Measurements from ENCODE around the gene CUL9. TPM values are rescaled to one million over a fixed set of nuclear protein-coding genes. Genes with fewer than 3 reads are reported as not detected.

Gene CUL9
- polyA plus RNA-seq, 1 donor from 2014 or later, result 65.0 TPM

- Histone ChIP-seq H2AFZ (ENCODE audit: low read depth, low read length) (peak overlapping the region; percentile 18), H3K9me2 (ENCODE audit: insufficient read depth, low read length) (no peaks in the 10 kb centered on the region), H4K20me1 (ENCODE audit: insufficient read depth) (peaks cover 18% of the 10 kb centered on the region), H3K27me3 (ENCODE audit: insufficient read depth, low read depth, low read length) (no peaks in the 10 kb centered on the region), H3K27ac (ENCODE audit: low read length) (peak overlapping the region; percentile 92), H3K36me3 (ENCODE audit: insufficient read depth, low read length) (no peaks in the 10 kb centered on the region), H3K79me2 (replicated peaks; ENCODE audit: insufficient read depth, low read length) (peaks cover 35% of the 10 kb centered on the region), H3K4me3 (ENCODE audit: low read length) (peak overlapping the region; percentile 98), H3F3A (ENCODE audit: insufficient read depth, low read length, poor library complexity, severe bottlenecking) (no peaks in the 10 kb centered on the region), H3K9ac (ENCODE audit: low read length) (peak overlapping the region; percentile 99), H3K4me2 (ENCODE audit: low read length) (peak overlapping the region; percentile 84), H3K9me3 (ENCODE audit: low read length) (no peaks in the 10 kb centered on the region)
- peak; percentile 51 for TF ChIP-seq POLR2AphosphoS5 (IDR thresholded peaks at IDR 0.05)
- TF ChIP-seq SMC3 (conservative IDR thresholded peaks at IDR 0.05; ENCODE audit: poor library complexity), result no peak
- peak; percentile 43 for TF ChIP-seq TAF1 (IDR thresholded peaks at IDR 0.05; ENCODE audit: low read depth)
- peak; percentile 81 for TF ChIP-seq MXI1 (conservative IDR thresholded peaks at IDR 0.05; ENCODE audit: poor library complexity, severe bottlenecking)
- TF ChIP-seq CTCF (IDR thresholded peaks at IDR 0.05; ENCODE audit: poor library complexity, severe bottlenecking), result no peak
- TF ChIP-seq REST (IDR thresholded peaks at IDR 0.05; ENCODE audit: borderline replicate concordance), result peak; percentile 50
- TF ChIP-seq EZH2 (IDR thresholded peaks at IDR 0.05; ENCODE audit: borderline replicate concordance, insufficient read depth, low read length, poor library complexity, severe bottlenecking), result no peak
- TF ChIP-seq EP300 (conservative IDR thresholded peaks at IDR 0.05; ENCODE audit: poor library complexity, severe bottlenecking), result no peak
- no peak for TF ChIP-seq RAD21 (conservative IDR thresholded peaks at IDR 0.05)
Observed at GRCh38 chr6:43172104-43173007, 9.6 kb upstream of the CUL9 start.

- Histone ChIP-seq H3K4me3 (ENCODE audit: low read length) (peak overlapping the region; percentile 98), H3K9me3 (ENCODE audit: low read length) (no peaks in the 10 kb centered on the region), H3K4me2 (ENCODE audit: low read length) (peak overlapping the region; percentile 84), H3K27me3 (ENCODE audit: insufficient read depth, low read depth, low read length) (no peaks in the 10 kb centered on the region), H4K20me1 (ENCODE audit: insufficient read depth) (peaks cover 18% of the 10 kb centered on the region), H2AFZ (ENCODE audit: low read depth, low read length) (no peak overlapping the region), H3F3A (ENCODE audit: insufficient read depth, low read length, poor library complexity, severe bottlenecking) (no peaks in the 10 kb centered on the region), H3K9me2 (ENCODE audit: insufficient read depth, low read length) (no peaks in the 10 kb centered on the region), H3K79me2 (replicated peaks; ENCODE audit: insufficient read depth, low read length) (peaks cover 35% of the 10 kb centered on the region), H3K27ac (ENCODE audit: low read length) (peak overlapping the region; percentile 92), H3K36me3 (ENCODE audit: insufficient read depth, low read length) (no peaks in the 10 kb centered on the region), H3K9ac (ENCODE audit: low read length) (peak overlapping the region; percentile 99)
- no peak for TF ChIP-seq TAF1 (IDR thresholded peaks at IDR 0.05; ENCODE audit: low read depth)
- no peak for TF ChIP-seq EZH2 (IDR thresholded peaks at IDR 0.05; ENCODE audit: borderline replicate concordance, insufficient read depth, low read length, poor library complexity, severe bottlenecking)
- TF ChIP-seq EP300 (conservative IDR thresholded peaks at IDR 0.05; ENCODE audit: poor library complexity, severe bottlenecking), result no peak
- no peak for TF ChIP-seq MXI1 (conservative IDR thresholded peaks at IDR 0.05; ENCODE audit: poor library complexity, severe bottlenecking)
- TF ChIP-seq CTCF (IDR thresholded peaks at IDR 0.05; ENCODE audit: poor library complexity, severe bottlenecking), result no peak
- no peak for TF ChIP-seq RAD21 (conservative IDR thresholded peaks at IDR 0.05)
- TF ChIP-seq REST (IDR thresholded peaks at IDR 0.05; ENCODE audit: borderline replicate concordance), result no peak
- TF ChIP-seq SMC3 (conservative IDR thresholded peaks at IDR 0.05; ENCODE audit: poor library complexity), result no peak
- TF ChIP-seq POLR2AphosphoS5 (IDR thresholded peaks at IDR 0.05), result no peak
Observed at GRCh38 chr6:43173591-43174262, 8.3 kb upstream of the CUL9 start.
